OCI-M2 (cell line): Measurements from ENCODE around the gene ALG11.
"Not testable (repeated sequence)": the region's sequence is repeated elsewhere in the genome, so short reads cannot be mapped to it uniquely, and the experiment has no call there.

ENCODE experiments used
- DNase-seq: peaks from one replicate; lab custom pipeline; 2025; ENCODE audit not compliant: unreplicated experiment; lab: John Stamatoyannopoulos, UW

The ALG11 gene

DNA sequence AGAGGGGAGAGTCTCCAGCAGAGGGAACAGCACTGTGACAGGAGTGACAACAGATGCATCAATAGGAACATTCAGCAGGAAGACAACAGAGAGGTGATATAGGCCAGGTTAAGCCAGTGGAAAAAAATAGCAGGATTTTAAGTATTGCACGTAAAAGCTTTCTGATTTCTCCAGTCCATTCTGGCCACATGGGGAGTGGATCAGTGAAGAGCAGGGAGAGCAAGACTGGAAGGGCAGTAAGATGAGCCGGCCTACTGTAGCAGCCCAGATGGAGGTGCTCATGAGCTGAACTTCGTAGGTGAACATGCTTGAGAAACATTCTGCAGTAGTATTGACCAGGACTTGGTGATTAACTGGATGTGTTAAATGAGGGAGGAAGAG lies 14.0 kb downstream of the ALG11 start:
- DNase-seq: no peak

DNA sequence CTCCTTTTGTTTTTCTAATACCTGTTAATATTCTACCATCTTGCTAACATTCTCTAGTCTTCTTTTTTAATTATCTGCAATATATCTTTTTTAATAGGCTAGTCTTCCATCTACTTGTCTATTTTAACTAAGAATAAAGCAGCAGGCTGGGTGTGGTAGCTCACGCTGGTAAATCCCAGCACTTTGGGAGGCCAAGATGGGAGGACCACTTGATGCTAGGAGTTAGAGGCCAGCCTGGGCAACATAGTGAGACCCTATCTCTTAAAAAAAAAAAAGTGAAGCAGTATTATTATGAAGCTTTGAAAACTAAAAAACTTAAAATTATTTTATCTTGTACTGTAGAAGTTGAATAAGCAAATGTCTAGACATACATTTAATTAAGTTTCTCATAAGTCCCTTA lies 15.6 kb downstream of the ALG11 start:
- DNase-seq: no peak

DNA sequence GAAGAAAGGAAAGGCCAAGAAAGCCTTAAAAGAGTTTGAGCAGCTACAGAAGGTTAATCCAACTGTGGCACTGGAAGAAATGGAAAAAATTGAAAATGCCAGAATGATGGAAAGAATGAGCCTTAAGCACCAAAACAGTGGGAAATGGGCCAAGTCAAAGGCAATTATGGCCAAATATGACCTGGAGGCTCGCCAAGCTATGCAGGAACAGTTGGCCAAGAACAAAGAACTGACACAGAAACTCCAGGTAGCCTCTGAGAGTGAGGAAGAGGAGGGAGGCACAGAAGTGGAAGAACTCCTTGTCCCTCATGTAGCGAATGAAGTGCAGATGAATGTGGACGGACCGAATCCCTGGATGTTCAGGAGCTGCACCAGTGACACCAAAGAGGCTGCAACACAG lies 17.4 kb downstream of the ALG11 start:
- no peak for DNase-seq

DNA sequence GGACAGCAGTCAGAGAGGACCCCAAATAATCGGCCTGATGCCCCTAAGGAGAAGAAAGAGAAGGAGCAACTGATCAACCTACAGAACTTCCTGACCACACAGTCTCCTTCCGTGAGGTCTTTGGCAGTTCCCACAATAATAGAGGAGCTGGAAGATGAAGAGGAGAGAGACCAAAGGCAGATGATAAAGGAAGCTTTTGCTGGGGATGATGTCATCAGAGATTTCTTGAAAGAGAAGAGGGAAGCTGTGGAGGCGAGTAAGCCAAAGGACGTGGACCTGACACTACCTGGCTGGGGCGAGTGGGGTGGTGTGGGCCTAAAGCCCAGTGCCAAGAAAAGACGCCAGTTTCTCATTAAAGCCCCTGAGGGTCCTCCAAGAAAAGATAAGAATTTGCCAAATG lies 18.2 kb downstream of the ALG11 start:
- not testable (repeated sequence) for DNase-seq

DNA sequence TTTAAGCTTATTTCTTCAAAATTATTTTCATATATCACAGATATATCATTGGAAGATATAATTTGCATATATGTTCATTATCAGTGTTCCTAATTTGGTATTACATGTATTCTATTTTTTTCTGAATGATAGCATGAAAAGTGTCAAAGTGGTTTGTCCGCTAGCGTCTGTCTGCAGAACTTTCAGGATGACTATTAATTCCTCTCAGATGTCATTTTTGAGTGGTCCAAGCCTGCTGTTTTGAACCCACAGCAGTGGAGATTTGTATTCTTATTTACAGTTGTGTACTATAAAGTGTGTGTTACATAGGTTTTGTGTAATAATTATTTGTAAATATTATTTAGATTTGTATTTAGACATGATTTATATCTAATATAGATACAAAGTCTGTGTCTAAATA lies 20.8 kb downstream of the ALG11 start:
- DNase-seq: no peak

DNA sequence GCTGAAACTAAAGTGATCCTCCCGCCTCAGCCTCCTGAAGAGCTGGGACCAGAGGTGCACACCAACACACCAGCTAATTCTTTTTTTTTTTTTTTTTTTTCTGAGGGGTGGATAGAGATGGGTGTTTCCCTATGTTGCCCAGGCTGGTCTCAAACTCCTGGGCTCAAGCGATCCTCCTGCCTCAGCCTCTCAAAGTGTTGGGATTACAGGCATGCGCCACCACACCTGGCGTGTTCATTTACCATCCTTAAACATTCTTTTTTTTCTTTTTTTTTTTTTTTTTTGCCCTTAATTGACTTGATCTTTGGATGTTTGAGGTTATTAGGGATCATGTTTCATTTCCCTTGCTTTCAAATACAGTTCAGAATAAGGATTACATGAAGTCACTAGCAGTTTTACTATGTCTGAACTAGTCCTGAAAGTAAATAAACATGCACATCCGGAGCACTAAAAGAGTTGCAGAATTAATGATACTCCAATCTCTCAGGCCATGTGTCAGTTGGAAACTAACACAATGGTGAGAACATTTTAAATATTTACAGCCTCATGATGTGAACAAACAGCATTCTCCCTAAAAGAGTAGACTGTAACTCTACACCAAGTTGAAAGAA lies 22.5 kb downstream of the ALG11 start:
- no peak for DNase-seq

DNA sequence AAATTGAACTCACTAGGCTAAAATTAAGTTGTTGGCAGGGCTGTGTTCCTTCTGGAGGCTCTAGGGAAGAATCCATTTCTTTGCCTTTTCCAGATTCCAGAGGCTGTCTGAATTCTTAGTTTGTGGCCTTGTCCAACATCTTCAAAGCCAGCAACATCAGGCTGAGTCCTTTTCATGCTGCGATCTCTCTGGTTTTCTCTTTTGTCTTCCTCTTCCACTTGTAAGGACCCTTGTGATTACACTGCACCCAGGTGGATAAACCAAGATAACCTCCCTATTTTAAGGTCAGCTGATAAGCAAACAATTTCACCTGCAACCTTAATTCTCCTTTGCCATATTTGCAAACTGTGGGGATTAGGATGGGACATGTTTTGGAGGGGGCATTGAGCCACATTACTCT lies 23.8 kb downstream of the ALG11 start:
- DNase-seq: no peak

DNA sequence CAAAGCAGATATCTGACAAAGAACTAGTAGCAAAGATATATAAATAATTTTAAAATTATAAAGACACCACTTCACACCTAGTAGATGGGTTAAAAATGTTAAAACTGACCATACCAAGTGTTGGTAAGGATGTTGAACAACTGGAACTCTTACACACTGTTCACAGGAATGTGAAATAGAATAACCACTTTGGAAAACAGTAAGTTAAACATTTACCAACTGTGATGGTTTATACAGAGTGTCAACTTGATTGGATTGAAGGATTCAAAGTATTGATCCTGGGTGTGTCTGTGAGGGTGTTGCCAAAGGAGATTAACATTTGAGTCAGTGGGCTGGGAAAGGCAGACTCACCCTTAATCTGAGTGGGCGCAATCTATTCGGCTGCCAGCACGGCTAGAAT lies 31.5 kb downstream of the ALG11 start:
- no peak for DNase-seq

DNA sequence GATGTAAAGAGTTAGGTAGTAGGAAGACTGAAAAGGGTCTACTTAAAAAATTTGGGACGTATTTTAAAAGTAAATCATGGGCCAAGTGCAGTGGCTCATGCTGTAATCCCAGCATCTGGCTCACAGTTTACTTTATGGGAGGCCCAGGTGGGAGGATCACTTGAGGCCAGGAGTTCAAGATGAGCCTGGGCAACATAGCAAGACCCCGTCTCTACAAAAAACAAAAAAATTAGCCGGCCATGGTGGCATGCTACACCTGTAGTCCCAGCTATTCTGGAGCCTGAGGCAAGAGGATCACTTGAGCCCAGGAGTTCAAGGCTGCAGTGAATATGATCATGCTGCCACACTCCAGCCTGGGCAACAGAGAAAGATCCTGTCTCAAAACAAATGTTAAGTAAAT lies 35.3 kb downstream of the ALG11 start:
- no peak for DNase-seq

DNA sequence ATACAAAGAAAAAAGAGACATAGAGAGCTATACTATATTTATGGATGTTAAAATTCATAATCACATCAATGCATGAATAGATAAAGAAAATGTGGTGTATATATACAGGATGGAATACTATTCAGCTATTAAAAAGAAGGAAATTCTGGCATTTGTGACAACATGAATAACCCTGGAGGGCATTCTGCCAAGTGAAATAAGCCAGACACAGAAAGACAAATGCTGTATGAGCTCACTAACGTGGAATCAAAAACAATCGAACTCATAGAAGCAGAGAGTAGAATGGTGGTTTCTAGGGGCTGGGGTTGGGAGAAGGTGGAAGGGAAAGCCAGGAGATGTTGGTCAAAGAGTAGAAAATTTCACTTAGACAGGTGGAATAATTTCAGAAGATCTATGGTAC lies 36.3 kb downstream of the ALG11 start:
- no peak for DNase-seq

DNA sequence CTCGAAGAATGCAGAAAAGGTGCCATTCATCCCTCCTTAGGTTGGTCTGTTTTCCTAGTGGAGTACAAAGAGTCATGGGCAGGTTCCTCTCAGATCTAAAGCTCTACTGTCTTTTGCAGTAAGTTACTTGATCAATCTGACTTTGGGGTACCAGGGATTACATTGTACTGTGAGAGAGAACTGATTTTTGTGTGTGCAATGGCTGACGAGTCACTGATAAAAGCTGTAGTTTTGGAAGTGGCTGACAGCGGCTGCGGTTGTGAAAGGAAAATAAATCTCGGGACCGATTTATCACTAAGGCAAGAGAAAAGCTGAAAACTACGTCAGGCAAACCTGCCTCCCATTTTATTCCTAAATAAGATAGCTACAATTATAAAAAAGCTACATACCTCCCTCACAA lies 39.2 kb downstream of the ALG11 start:
- DNase-seq: no peak

DNA sequence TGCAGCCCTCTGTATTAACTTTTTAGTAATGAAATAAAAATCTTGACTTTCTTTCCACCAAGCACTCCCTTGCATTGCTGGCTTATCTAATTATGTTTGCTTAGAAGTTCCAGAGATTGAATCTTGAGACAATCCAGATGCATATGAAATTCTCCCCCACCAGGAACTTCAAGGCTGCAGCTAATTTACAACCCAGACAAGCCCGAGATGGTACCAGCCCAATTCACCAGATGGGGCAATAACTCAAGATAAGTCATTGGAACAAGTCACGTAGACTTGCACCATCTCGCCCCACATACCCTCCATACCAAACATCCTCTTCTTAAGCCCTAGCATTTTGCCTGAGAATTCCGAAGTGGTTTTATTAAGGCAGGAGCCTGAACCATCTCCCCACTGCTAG lies 41.3 kb downstream of the ALG11 start:
- DNase-seq: no peak

DNA sequence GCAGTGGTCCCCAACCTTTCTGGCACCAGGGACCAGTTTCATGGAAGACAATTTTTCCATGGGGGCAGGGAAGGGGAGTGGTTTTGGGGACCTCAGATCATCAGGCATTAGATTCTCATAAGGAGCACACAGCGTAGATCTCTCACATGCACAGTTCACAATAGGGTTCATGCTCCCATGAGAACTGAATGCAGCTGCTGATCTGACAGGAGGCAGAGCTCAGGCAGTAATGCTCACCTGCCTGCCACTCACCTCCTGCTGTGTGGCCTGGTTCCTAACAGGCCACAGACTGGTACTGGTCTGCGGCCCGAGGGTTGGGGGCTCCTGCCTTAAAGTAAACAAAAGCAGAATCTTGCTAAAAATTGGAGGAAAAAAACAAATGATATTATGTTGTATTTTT lies 48.9 kb downstream of the ALG11 start:
- DNase-seq: not testable (repeated sequence)

DNA sequence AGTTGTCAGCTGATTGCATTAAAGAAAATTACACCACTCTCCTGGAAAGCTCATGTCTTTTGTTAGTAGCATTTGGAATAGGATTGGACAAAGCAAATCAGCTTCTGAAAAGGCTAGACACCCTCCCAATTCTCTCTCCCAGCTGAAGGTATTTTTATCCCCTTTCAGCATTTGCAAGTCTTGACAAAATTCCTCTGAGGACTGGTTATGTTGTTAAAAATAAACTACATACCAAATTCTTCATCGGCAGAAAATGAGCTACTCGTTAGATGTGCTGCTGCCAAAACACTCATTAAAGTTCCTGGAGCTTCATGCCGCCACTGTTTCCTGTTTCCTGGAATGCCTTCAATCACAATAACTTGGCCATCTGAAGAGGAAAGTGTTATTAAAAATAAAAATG lies 49.4 kb downstream of the ALG11 start:
- DNase-seq: no peak

DNA sequence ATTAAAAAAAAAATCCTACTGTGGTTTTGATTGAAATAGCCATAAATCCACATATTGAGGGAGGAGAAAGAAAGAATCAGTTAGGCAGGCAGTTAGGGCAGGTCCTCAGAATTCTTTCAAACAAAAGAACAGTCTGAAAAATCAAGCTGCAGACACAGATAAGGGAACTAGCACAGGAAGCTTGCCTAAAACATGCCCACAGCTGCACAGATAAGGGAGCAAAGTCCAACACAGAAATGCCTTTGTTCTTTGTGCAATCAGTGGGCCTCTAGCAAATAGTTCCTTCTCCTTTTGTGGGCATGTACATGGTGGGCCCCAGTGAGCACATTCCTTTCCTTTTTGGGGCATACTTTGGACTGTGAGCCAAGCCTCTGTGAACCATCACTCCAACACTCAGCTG lies 55.0 kb downstream of the ALG11 start:
- DNase-seq: no peak

DNA sequence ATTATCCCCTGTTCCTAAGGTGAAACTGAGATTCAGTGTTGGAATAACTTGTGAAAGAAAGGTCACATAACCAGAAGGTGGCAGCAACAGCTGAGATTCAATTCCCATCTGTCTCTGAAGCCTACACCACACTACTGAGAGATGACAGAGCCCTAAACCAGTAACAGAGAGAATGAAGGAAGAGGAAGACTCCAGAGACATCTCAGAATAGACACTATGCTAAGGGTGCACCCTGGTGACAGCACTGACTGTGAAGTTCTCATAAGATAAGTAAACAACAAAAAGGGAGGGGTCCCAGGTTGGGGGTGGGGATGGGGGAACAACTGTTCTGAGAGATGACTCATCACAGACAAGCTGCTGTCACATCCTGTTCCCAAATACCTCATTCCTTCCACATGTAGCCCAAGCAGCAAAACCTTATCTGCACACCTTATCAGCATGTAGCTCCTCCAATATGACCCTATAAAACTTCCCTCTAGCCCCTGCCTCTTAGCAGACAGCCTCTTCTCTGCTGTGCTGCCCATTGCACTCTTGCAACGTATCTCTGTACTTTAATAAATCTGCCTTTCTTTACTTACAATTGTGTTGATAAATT lies 58.8 kb downstream of the ALG11 start:
- peak; percentile 37 for DNase-seq
